ENCODE results near the gene FBP1.

Gene FBP1

GRCh38 chr9:94606646-94607422 lies 32.5 kb downstream of the FBP1 start:
- H3K4ac ChIP-seq (ENCODE audit: low read length): no peak overlapping the region
- no peaks in the 10 kb centered on the region for H3K36me3 ChIP-seq (replicated peaks in 1 of 2; ENCODE audit: control insufficient read depth in 2 of 2, insufficient read depth in 2 of 2, low read length in 2 of 2)
- H2BK5ac ChIP-seq (ENCODE audit: low read length): no peak overlapping the region
- H3K4me2 ChIP-seq (ENCODE audit: insufficient read depth, low read length, poor library complexity, severe bottlenecking): no peak overlapping the region
- H3K27me3 ChIP-seq (ENCODE audit: control insufficient read depth in 3 of 3, insufficient read depth in 3 of 3, low read depth in 1 of 3, low read length in 3 of 3): peaks cover 0 to 15% (median 0%) of the 10 kb centered on the region in 3 experiments
- H4K8ac ChIP-seq (ENCODE audit: low read depth, low read length): no peak overlapping the region
- H4K91ac ChIP-seq (ENCODE audit: low read depth, low read length, poor library complexity): no peak overlapping the region
- H2AK5ac ChIP-seq (ENCODE audit: low read depth, low read length): no peak overlapping the region
- H2BK15ac ChIP-seq (ENCODE audit: low read length): peak overlapping the region; percentile 71
- H2BK120ac ChIP-seq (ENCODE audit: low read depth, low read length): no peak overlapping the region
- no peak overlapping the region for H3K9ac ChIP-seq (ENCODE audit: low read depth, low read length, poor library complexity)
- peak overlapping the region; percentile 42 for H3K18ac ChIP-seq (ENCODE audit: low read length)
- no peaks in the 10 kb centered on the region for H3K9me3 ChIP-seq (replicated peaks in 1 of 2; ENCODE audit: control insufficient read depth in 2 of 2, insufficient read depth in 1 of 2, low read depth in 1 of 2, low read length in 2 of 2)
- no peak overlapping the region for H3K4me3 ChIP-seq (ENCODE audit: low read length in 2 of 2)
- no peaks in the 10 kb centered on the region for H3K79me1 ChIP-seq (ENCODE audit: low read depth, low read length)
- no peak overlapping the region for H3K27ac ChIP-seq (replicated peaks; ENCODE audit: low read length)
- no CpG with 5 or more reads among the region's 24 CpGs for WGBS, 2 donors (ENCODE audit: extremely low coverage in 2 of 2, insufficient read length in 2 of 2, insufficient replicate concordance in 1 of 2)
- no peak overlapping the region for H3K14ac ChIP-seq (ENCODE audit: low read length)
- H2BK12ac ChIP-seq (ENCODE audit: low read length): no peak overlapping the region
- no peak for DNase-seq (ENCODE audit: low spot score)
- peaks cover 11 to 13% of the 10 kb centered on the region in 2 donors for H3K4me1 ChIP-seq (ENCODE audit: control insufficient read depth in 2 of 2, insufficient read depth in 1 of 2, low read depth in 1 of 2, low read length in 2 of 2)
- H2AFZ ChIP-seq (ENCODE audit: low read length): peak overlapping the region; percentile 92
- H3K23ac ChIP-seq (ENCODE audit: low read depth, low read length, poor library complexity): peak overlapping the region; percentile 57

GRCh38 chr9:94603259-94604160 lies 35.8 kb downstream of the FBP1 start:
- Histone ChIP-seq H3K23ac (ENCODE audit: low read depth, low read length, poor library complexity) (no peak overlapping the region), H2AK5ac (ENCODE audit: low read depth, low read length) (no peak overlapping the region), H2BK15ac (ENCODE audit: low read length) (no peak overlapping the region), H2AFZ (ENCODE audit: low read length) (peak overlapping the region; percentile 82), H3K4me1 (ENCODE audit: control insufficient read depth in 2 of 2, insufficient read depth in 1 of 2, low read depth in 1 of 2, low read length in 2 of 2) (peaks cover 6 to 11% of the 10 kb centered on the region in 2 donors), H3K36me3 (replicated peaks in 1 of 2; ENCODE audit: control insufficient read depth in 2 of 2, insufficient read depth in 2 of 2, low read length in 2 of 2) (no peaks in the 10 kb centered on the region), H3K4me3 (ENCODE audit: low read length in 2 of 2) (no peak overlapping the region), H3K9me3 (replicated peaks in 1 of 2; ENCODE audit: control insufficient read depth in 2 of 2, insufficient read depth in 1 of 2, low read depth in 1 of 2, low read length in 2 of 2) (no peaks in the 10 kb centered on the region), H3K14ac (ENCODE audit: low read length) (no peak overlapping the region), H2BK120ac (ENCODE audit: low read depth, low read length) (no peak overlapping the region), H3K9ac (ENCODE audit: low read depth, low read length, poor library complexity) (no peak overlapping the region), H3K4ac (ENCODE audit: low read length) (no peak overlapping the region), H3K4me2 (ENCODE audit: insufficient read depth, low read length, poor library complexity, severe bottlenecking) (no peak overlapping the region), H3K18ac (ENCODE audit: low read length) (no peak overlapping the region), H4K8ac (ENCODE audit: low read depth, low read length) (no peak overlapping the region), H3K79me1 (ENCODE audit: low read depth, low read length) (no peaks in the 10 kb centered on the region), H2BK12ac (ENCODE audit: low read length) (no peak overlapping the region), H3K27ac (replicated peaks; ENCODE audit: low read length) (no peak overlapping the region), H4K91ac (ENCODE audit: low read depth, low read length, poor library complexity) (no peak overlapping the region), H2BK5ac (ENCODE audit: low read length) (no peak overlapping the region), H3K27me3 (ENCODE audit: control insufficient read depth in 3 of 3, insufficient read depth in 3 of 3, low read depth in 1 of 3, low read length in 3 of 3) (peaks cover 0 to 23% (median 0%) of the 10 kb centered on the region in 3 experiments)
- no CpG with 5 or more reads among the region's 21 CpGs for WGBS, 2 donors (ENCODE audit: extremely low coverage in 2 of 2, insufficient read length in 2 of 2, insufficient replicate concordance in 1 of 2)
- peak; percentile 75 for DNase-seq (ENCODE audit: low spot score)

- WGBS, 2 donors (ENCODE audit: extremely low coverage in 2 of 2, insufficient read length in 2 of 2, insufficient replicate concordance in 1 of 2): no CpG with 5 or more reads among the region's 6 CpGs
- no peak overlapping the region for H3K4me2 ChIP-seq (ENCODE audit: insufficient read depth, low read length, poor library complexity, severe bottlenecking)
Measured at GRCh38 chr9:94602666-94603065, 36.7 kb downstream of the FBP1 start.

GRCh38 chr9:94600715-94601114 lies 38.6 kb downstream of the FBP1 start:
- H2BK12ac ChIP-seq (ENCODE audit: low read length): no peak overlapping the region
- peaks cover 0 to 2% of the 10 kb centered on the region in 2 donors for H3K4me1 ChIP-seq (ENCODE audit: control insufficient read depth in 2 of 2, insufficient read depth in 1 of 2, low read depth in 1 of 2, low read length in 2 of 2)
- H4K8ac ChIP-seq (ENCODE audit: low read depth, low read length): no peak overlapping the region
- H2BK5ac ChIP-seq (ENCODE audit: low read length): no peak overlapping the region
- no peak overlapping the region for H3K23ac ChIP-seq (ENCODE audit: low read depth, low read length, poor library complexity)
- no peak overlapping the region for H3K4ac ChIP-seq (ENCODE audit: low read length)
- no peak overlapping the region for H4K91ac ChIP-seq (ENCODE audit: low read depth, low read length, poor library complexity)
- H3K27me3 ChIP-seq (ENCODE audit: control insufficient read depth in 3 of 3, insufficient read depth in 3 of 3, low read depth in 1 of 3, low read length in 3 of 3): peaks cover 0 to 19% (median 0%) of the 10 kb centered on the region in 3 experiments
- no peaks in the 10 kb centered on the region for H3K36me3 ChIP-seq (replicated peaks in 1 of 2; ENCODE audit: control insufficient read depth in 2 of 2, insufficient read depth in 2 of 2, low read length in 2 of 2)
- no peaks in the 10 kb centered on the region for H3K79me1 ChIP-seq (ENCODE audit: low read depth, low read length)
- no peak overlapping the region for H3K18ac ChIP-seq (ENCODE audit: low read length)
- peak overlapping the region; percentile 23 for H2AFZ ChIP-seq (ENCODE audit: low read length)
- WGBS, 2 donors (ENCODE audit: extremely low coverage in 2 of 2, insufficient read length in 2 of 2, insufficient replicate concordance in 1 of 2): no CpG with 5 or more reads among the region's 10 CpGs
- H3K27ac ChIP-seq (replicated peaks; ENCODE audit: low read length): no peak overlapping the region
- H3K4me3 ChIP-seq (ENCODE audit: low read length in 2 of 2): no peak overlapping the region
- no peak overlapping the region for H3K9ac ChIP-seq (ENCODE audit: low read depth, low read length, poor library complexity)
- H2BK120ac ChIP-seq (ENCODE audit: low read depth, low read length): no peak overlapping the region
- H3K14ac ChIP-seq (ENCODE audit: low read length): no peak overlapping the region
- H2BK15ac ChIP-seq (ENCODE audit: low read length): no peak overlapping the region
- no peak for DNase-seq (ENCODE audit: low spot score)
- H3K4me2 ChIP-seq (ENCODE audit: insufficient read depth, low read length, poor library complexity, severe bottlenecking): no peak overlapping the region
- no peak overlapping the region for H2AK5ac ChIP-seq (ENCODE audit: low read depth, low read length)
- H3K9me3 ChIP-seq (replicated peaks in 1 of 2; ENCODE audit: control insufficient read depth in 2 of 2, insufficient read depth in 1 of 2, low read depth in 1 of 2, low read length in 2 of 2): no peaks in the 10 kb centered on the region

More at GRCh38 chr9:94602666-94603065, 36.7 kb downstream of the FBP1 start:
- Histone ChIP-seq H4K8ac (ENCODE audit: low read depth, low read length) (no peak overlapping the region), H3K27me3 (ENCODE audit: control insufficient read depth in 3 of 3, insufficient read depth in 3 of 3, low read depth in 1 of 3, low read length in 3 of 3) (peaks cover 0 to 23% (median 0%) of the 10 kb centered on the region in 3 experiments), H3K79me1 (ENCODE audit: low read depth, low read length) (no peaks in the 10 kb centered on the region), H2AK5ac (ENCODE audit: low read depth, low read length) (no peak overlapping the region), H3K4ac (ENCODE audit: low read length) (no peak overlapping the region), H4K91ac (ENCODE audit: low read depth, low read length, poor library complexity) (no peak overlapping the region), H2BK120ac (ENCODE audit: low read depth, low read length) (no peak overlapping the region), H3K18ac (ENCODE audit: low read length) (no peak overlapping the region), H3K4me1 (ENCODE audit: control insufficient read depth in 2 of 2, insufficient read depth in 1 of 2, low read depth in 1 of 2, low read length in 2 of 2) (peaks cover 5% of the 10 kb centered on the region in 2 donors), H2BK15ac (ENCODE audit: low read length) (no peak overlapping the region), H3K9me3 (replicated peaks in 1 of 2; ENCODE audit: control insufficient read depth in 2 of 2, insufficient read depth in 1 of 2, low read depth in 1 of 2, low read length in 2 of 2) (no peaks in the 10 kb centered on the region), H3K27ac (replicated peaks; ENCODE audit: low read length) (no peak overlapping the region), H2AFZ (ENCODE audit: low read length) (no peak overlapping the region), H3K4me3 (ENCODE audit: low read length in 2 of 2) (no peak overlapping the region), H3K23ac (ENCODE audit: low read depth, low read length, poor library complexity) (no peak overlapping the region), H3K14ac (ENCODE audit: low read length) (no peak overlapping the region), H3K9ac (ENCODE audit: low read depth, low read length, poor library complexity) (peak overlapping the region; percentile 73), H3K36me3 (replicated peaks in 1 of 2; ENCODE audit: control insufficient read depth in 2 of 2, insufficient read depth in 2 of 2, low read length in 2 of 2) (no peaks in the 10 kb centered on the region), H2BK5ac (ENCODE audit: low read length) (no peak overlapping the region), H2BK12ac (ENCODE audit: low read length) (no peak overlapping the region)
- DNase-seq (ENCODE audit: low spot score): no peak
